ENCODE measurements around the gene EPGN.

DNA sequence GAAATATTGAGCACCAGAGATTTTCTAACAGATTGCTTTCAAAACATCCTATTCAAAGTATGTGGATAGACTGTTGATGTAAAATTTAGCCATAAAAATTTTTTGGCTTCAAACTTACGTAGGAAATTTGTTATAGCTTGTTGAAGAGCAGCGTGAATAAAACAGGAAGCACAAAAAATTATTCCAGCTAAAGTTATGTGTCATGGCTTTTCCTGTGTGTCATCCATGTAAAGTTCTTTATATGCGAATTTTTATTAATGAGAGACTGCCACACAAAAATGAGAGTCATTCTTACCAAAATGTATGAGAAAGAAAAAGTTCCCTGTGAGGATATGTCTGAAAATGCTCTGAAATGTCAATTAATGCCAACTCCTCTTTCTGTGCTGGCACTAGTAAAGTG, 19.5 kb downstream of the EPGN start:
- TF ChIP-seq POLR2A (IDR thresholded peaks at IDR 0.05; ENCODE audit: low read depth, low read length) (no peak), POLR2AphosphoS5 (IDR thresholded peaks at IDR 0.05; ENCODE audit: low read depth, low read length) (no peak)
